Ectodermal cell (in vitro differentiated cells): Measurements from ENCODE around the gene ANKAR.
"Not testable (repeated sequence)": the region's sequence is repeated elsewhere in the genome, so short reads cannot be mapped to it uniquely, and the experiment has no call there.

Source experiments
- H3K27ac ChIP-seq: 2 replicates; pipeline ENCODE4 v1.7.0; 2013; ENCODE audit warnings: mild to moderate bottlenecking, low read depth, low read length; ENCODE audit not compliant: insufficient read depth, poor library complexity, severe bottlenecking
- H3K27me3 ChIP-seq: 2 replicates; pipeline ENCODE4 v1.7.0; 2013; ENCODE audit warnings: mild to moderate bottlenecking, low read length; ENCODE audit not compliant: insufficient read depth, control insufficient read depth, poor library complexity, severe bottlenecking
- H3K36me3 ChIP-seq: one replicate; pipeline ENCODE4 v1.7.0; 2013; ENCODE audit warnings: low read length; ENCODE audit not compliant: control insufficient read depth, insufficient read depth
- H3K4me1 ChIP-seq: one replicate; pipeline ENCODE4 v1.7.0; 2013; ENCODE audit warnings: low read length; ENCODE audit not compliant: control insufficient read depth, insufficient read depth
- H3K4me3 ChIP-seq: 2 replicates; pipeline ENCODE4 v1.7.0; 2013; ENCODE audit warnings: low read depth, low read length, control low read depth; ENCODE audit not compliant: insufficient read depth
- H3K9me3 ChIP-seq: 2 replicates; pipeline ENCODE4 v1.7.0; 2013; ENCODE audit warnings: mild to moderate bottlenecking, low read length, moderate library complexity; ENCODE audit not compliant: control insufficient read depth
- WGBS, 2 experiments: methylation state at CpG; one replicate each; pipeline ENCODE4 v1.1.7; 2013; ENCODE audit warnings: missing lambda C conversion rate in 2 of 2; 5-methylcytosine and 5-hydroxymethylcytosine counted together

ANKAR gene

DNA sequence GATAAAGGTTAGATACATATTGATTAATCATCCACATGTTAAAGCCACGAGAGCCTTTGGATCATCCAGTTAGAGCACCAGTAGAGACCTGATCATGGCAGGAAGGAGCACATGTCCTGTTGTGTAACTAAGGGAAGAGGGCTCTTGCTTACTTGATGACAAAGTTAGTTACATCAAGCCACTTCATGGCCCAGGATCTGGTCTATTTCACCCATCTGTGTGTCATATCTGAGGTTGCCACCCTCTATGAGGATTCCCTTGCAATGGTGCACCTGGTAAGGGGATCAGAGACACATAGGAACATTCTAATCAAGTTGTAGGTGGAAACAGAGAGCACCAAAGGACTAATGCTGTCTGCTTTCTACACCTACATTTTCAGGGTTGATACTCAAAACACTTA lies 6.7 kb downstream of the ANKAR start:
- WGBS, 2 experiments = 86 to 90% methylated on average over 1 of the region's 1 CpG
- no peaks in the 10 kb centered on the region for H3K9me3 ChIP-seq
- H3K27me3 ChIP-seq = no peaks in the 10 kb centered on the region
- H3K27ac ChIP-seq = no peak overlapping the region
- no peaks in the 10 kb centered on the region for H3K4me1 ChIP-seq
- H3K4me3 ChIP-seq = no peak overlapping the region
- H3K36me3 ChIP-seq = no peaks in the 10 kb centered on the region

DNA sequence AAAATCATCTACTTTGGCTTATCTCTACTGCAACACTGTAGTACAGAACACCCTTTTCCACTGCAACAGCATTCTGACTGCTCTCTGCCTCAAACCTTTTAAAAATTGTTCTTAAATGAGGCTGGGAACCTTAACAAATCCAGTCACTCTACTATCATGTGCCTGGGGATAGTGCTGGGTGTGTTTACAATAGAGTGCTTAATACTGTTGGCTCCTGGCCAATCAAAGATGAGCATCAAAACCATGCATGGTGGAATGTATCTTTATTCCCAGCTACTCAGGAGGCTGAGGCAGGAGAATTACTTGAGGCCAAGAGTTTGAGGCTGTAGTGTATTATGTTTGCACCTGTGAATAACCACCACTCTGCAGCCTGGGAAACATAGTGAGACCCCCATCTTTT lies 7.4 kb downstream of the ANKAR start:
- Histone ChIP-seq H3K27ac (no peak overlapping the region), H3K27me3 (no peaks in the 10 kb centered on the region), H3K36me3 (no peaks in the 10 kb centered on the region), H3K4me3 (no peak overlapping the region), H3K9me3 (no peaks in the 10 kb centered on the region), H3K4me1 (no peaks in the 10 kb centered on the region)

DNA sequence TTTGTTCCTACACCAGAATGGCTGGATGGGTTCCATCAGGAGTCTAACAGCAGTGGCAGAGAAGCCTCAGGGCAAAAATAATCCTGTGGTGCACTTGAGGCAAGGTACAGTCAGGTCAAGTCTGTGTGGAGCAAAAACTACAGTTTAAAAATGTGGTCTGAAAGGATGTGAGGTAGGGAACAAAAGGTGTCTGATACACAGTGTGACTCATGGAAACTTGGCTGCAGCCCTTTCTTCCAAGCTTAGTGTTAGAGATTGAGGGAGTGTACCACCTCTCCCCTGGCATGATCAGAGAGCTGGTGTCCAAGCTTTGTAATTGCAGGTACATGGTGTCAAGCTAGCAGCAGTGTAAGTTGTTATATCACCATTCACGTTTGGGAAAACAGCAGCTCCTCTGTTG lies 8.9 kb downstream of the ANKAR start:
- H3K4me3 ChIP-seq = no peak overlapping the region
- no peak overlapping the region for H3K27ac ChIP-seq
- no peaks in the 10 kb centered on the region for H3K9me3 ChIP-seq
- WGBS, 2 experiments = 92 to 97% methylated on average over 1 of the region's 1 CpG
- H3K27me3 ChIP-seq = no peaks in the 10 kb centered on the region
- H3K36me3 ChIP-seq = no peaks in the 10 kb centered on the region
- H3K4me1 ChIP-seq = no peaks in the 10 kb centered on the region

DNA sequence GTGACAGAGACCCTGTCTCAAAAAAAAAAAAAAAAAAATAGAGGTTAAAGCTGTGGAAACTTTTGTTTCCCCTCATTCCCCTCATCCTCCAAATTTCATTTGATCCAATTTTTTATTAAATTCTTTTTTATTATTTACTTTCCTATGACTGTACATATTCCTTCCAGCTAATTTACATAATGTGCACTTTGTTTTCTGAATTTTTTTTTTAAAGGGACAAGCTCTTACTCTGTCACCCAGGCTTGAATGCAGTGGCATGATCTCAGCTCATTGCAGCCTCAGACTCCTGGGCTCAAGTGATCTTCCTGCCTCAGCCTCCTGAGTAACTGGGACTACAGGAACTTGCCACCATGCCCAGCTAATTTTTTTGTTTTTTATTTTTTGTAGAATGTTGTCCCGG lies 10.3 kb downstream of the ANKAR start:
- Histone ChIP-seq H3K9me3 (no peaks in the 10 kb centered on the region), H3K4me1 (no peaks in the 10 kb centered on the region), H3K4me3 (no peak overlapping the region), H3K36me3 (no peaks in the 10 kb centered on the region), H3K27me3 (no peaks in the 10 kb centered on the region), H3K27ac (no peak overlapping the region)
- WGBS, 2 experiments = 70 to 88% methylated on average over 1 of the region's 1 CpG

DNA sequence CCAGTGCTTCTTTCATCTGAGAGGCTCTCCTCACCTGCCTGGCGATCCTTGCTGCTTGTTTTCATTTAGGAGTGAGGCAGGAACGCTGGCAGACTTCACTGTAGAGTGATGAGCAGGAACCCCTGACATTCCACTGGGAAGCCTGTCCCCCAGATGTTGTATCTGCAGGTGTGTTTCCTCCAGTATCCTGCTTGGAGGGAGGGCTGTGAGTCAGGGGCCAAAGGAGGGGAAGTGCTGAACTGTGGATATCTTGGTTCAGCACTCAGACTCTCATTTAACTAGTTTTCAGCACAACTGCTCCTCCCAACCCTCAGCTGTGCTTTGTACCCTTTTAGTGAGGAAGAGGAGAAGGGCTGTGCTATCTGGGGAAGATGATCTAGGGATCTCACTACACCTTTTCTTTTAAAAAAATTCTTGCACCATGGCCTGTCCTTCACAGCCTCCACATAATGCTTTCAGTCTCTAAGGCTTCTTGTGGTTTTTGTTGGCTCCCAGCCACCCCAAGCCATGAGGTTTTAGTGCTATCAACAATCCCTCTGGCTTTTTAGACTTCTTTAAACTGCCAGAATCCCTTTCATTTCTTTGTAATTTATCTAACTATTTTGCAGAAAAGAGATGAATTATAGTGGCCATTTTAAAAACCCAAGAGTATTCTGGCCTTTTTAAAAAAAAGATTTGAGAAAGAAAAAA lies 11.2 kb downstream of the ANKAR start:
- no peaks in the 10 kb centered on the region for H3K4me1 ChIP-seq
- H3K9me3 ChIP-seq = no peaks in the 10 kb centered on the region
- no peak overlapping the region for H3K27ac ChIP-seq
- 44 to 67% methylated on average over 2 of the region's 2 CpGs for WGBS, 2 experiments
- H3K27me3 ChIP-seq = no peaks in the 10 kb centered on the region
- no peaks in the 10 kb centered on the region for H3K36me3 ChIP-seq
- H3K4me3 ChIP-seq = no peak overlapping the region

DNA sequence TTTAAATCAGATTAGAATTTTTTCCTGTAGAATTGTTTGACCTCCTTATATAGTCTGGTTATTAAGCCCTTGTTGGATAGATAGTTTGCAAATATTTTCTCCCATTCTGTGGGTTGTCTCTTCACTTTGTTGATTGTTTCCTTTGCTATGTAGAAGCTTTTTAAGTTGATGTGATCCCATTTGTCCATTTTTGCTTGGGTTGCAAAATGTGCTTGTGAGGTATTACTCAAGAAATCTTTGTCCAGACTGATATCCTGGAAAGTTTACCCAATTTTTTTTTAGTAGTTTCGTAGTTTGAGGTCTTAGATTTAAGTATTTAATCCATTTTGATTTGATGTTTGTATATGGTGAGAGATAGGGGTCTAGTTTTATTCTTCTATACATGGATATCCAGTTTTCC lies 13.3 kb downstream of the ANKAR start:
- not testable (repeated sequence) for H3K4me1 ChIP-seq, H3K4me3 ChIP-seq, H3K36me3 ChIP-seq, H3K27me3 ChIP-seq, H3K27ac ChIP-seq, H3K9me3 ChIP-seq
- 86 to 88% methylated on average over 1 of the region's 1 CpG for WGBS, 2 experiments

DNA sequence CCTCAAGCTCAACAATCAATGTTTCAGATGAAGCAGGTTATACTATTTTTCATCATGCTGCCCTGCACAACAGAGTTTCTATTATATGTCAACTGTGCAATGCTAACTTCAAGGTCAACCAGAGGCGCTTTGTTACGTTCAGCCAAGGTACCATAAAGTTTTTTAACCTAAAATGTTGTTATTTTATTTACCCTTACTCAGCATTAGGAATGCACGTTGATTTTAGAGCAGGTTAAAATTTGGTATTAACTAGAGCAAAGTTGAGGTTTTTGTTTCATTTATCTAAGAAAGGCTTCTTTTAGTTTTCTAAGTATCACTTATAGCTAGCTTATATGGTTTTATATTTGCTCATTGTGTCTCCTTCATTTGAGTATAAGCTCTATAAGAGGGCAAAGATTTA lies 21.8 kb downstream of the ANKAR start:
- Histone ChIP-seq H3K27me3 (no peaks in the 10 kb centered on the region), H3K9me3 (no peaks in the 10 kb centered on the region), H3K36me3 (no peaks in the 10 kb centered on the region), H3K4me3 (no peak overlapping the region), H3K4me1 (no peaks in the 10 kb centered on the region), H3K27ac (no peak overlapping the region)
- 87 to 100% methylated on average over 1 to 3 of the region's 3 CpGs for WGBS, 2 experiments

DNA sequence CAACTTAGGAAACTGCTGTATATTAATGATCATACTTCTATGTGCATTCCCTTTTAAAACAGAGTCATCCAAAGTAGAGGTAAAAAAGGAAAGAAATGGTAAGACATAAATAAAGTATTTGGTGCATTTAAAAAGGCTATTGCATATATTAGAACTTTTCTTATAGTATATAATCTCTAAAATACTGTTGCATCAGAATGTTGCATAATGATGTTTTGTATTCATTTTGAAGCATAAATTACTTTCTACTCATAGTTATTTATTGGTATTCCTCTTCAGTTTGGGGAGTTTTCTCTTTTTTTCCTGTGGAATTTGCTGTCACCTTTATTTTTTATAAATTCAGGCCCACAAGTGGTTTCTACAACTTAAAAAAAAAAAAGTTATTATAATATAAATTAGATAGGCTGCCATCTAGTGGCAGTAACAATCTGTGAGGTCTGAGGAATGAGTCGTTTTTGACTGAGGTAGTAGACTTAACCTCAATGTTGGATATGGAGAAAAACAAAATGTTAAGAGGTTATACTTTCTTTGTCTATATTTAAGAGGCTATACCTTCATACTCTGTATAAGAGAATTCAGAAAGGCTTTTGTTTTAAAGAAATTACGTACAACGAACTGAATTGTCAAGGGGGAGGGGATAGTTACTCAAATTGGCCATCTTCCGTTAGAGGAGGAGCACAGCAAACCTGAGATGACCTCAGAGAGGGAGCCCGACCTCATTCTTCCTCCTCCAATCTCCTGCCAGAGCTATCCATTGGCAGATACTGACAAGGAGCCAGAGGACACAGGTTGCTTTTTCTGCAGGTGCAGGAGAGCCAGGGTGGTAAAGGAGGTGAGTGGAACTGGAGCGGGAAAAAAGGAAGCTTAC lies 23.8 kb downstream of the ANKAR start:
- Histone ChIP-seq H3K27ac (no peak overlapping the region), H3K4me1 (no peaks in the 10 kb centered on the region), H3K9me3 (no peaks in the 10 kb centered on the region), H3K27me3 (no peaks in the 10 kb centered on the region), H3K4me3 (no peak overlapping the region), H3K36me3 (no peaks in the 10 kb centered on the region)
- 29 to 38% methylated on average over 6 of the region's 6 CpGs for WGBS, 2 experiments

DNA sequence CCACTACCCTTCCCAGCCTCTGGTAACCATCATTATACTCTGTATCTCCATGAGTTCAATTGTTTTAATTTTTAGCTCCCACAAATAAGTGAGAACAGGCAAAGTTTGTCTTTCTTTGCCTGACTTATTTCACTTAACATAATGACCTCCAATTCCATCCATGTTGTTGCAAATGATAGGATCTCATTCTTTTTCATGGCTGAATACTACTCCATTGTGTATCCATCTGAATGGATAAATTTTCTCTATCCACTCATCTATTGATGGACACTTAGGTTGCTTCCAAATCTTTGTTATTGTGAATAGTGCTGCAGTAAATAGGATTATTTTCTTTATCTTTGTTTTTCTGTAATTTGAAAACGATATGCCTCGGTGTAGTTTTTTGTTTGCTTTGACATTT lies 26.2 kb downstream of the ANKAR start:
- no peaks in the 10 kb centered on the region for H3K36me3 ChIP-seq
- H3K4me3 ChIP-seq = no peak overlapping the region
- no peaks in the 10 kb centered on the region for H3K4me1 ChIP-seq
- H3K27me3 ChIP-seq = no peaks in the 10 kb centered on the region
- H3K9me3 ChIP-seq = no peaks in the 10 kb centered on the region
- WGBS, 2 experiments = 44 to 50% methylated on average over 2 of the region's 2 CpGs
- H3K27ac ChIP-seq = no peak overlapping the region

DNA sequence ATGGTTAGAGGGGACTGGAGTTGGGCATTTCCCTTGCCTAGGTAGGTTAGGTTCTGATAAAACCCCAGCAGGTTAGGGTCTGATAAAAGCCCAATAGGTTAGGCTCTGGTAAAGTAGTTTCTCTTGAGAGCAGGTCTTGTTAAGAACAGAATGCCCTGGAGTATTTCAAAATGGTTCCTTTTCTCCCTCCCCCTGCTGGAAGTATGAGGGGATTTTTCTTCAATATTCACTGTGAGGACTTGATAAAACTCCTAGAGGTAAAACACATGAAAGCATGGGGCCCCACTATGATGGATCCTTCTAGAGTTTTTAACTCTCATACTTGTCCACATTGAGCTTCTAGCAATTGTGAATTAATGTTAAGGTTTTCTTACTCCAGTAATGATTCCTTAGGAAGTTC lies 27.6 kb downstream of the ANKAR start:
- no peaks in the 10 kb centered on the region for H3K36me3 ChIP-seq
- H3K4me3 ChIP-seq = no peak overlapping the region
- H3K27me3 ChIP-seq = no peaks in the 10 kb centered on the region
- no peak overlapping the region for H3K27ac ChIP-seq
- no peaks in the 10 kb centered on the region for H3K4me1 ChIP-seq
- no peaks in the 10 kb centered on the region for H3K9me3 ChIP-seq
